Measurements from ENCODE around the gene SECISBP2. TPM values are rescaled to one million over a fixed set of nuclear protein-coding genes. Genes with fewer than 3 reads are reported as not detected.
"Not testable (repeated sequence)": the region's sequence is repeated elsewhere in the genome, so short reads cannot be mapped to it uniquely, and the experiment has no call there.

The SECISBP2 gene
- total and polyA plus RNA-seq, 2 of the 13 experiments (the other 11 are each of a cell fraction or from before 2014, with no cell fraction given), result 32.4 to 38.0 TPM

- BruUV-seq (replicated peaks), result no TSS peak
- Histone ChIP-seq H4K20me1 (ENCODE audit: insufficient read depth, low read length) (no peaks in the 10 kb centered on the region), H3K79me2 (ENCODE audit: insufficient read depth, low read length) (no peaks in the 10 kb centered on the region), H2AFZ (ENCODE audit: low read length) (no peak overlapping the region), H3K36me3 (replicated peaks in 1 of 2; ENCODE audit: control insufficient read depth in 1 of 2, insufficient read depth in 2 of 2, low read length in 2 of 2) (no peaks in the 10 kb centered on the region), H3K9ac (ENCODE audit: insufficient read depth, low read depth, low read length) (no peak overlapping the region), H3K4me3 (replicated peaks in 1 of 3; ENCODE audit: insufficient read depth in 1 of 3, low read depth in 2 of 3, low read length in 3 of 3) (no peak overlapping the region), H3K9me3 (ENCODE audit: low read length) (no peaks in the 10 kb centered on the region), H3K4me2 (ENCODE audit: low read depth, low read length) (no peak overlapping the region), H3K4me1 (ENCODE audit: insufficient read depth, low read length) (peaks cover 44% of the 10 kb centered on the region), H3K27me3 (ENCODE audit: control insufficient read depth in 1 of 2, insufficient read depth in 2 of 2, low read length in 2 of 2) (peaks cover 0 to 4% of the 10 kb centered on the region in 2 experiments; a peak in 1 of 5 replicates), H3K27ac (ENCODE audit: extremely low read length, insufficient read depth, low read length) (no peak overlapping the region)
- ATAC-seq (no peak), FAIRE-seq (no peak), DNase-seq (ENCODE audit: low spot score) (no peak)
- TF ChIP-seq E2F5 (CRISPR knock-in tag; conservative IDR thresholded peaks at IDR 0.05) (no peak), ARNT (IDR thresholded peaks at IDR 0.05) (no peak), ASH2L (IDR thresholded peaks at IDR 0.05; ENCODE audit: insufficient read length, low read depth, low read length) (no peak), MLXIP (CRISPR knock-in tag; IDR thresholded peaks at IDR 0.05; ENCODE audit: borderline replicate concordance) (no peak)
- WGBS (ENCODE audit: low lambda C conversion rate), result 83% methylated on average over 1 of the region's 8 CpGs
- in situ Hi-C loops (cut with HindIII; ENCODE audit: extremely low pct_ligation_motif_present, low pct_unique_long_range_greater_than_20kb) (no loop called here), intact Hi-C loops (cut with micrococcal nuclease; ENCODE audit: unreplicated experiment) (no loop called here)
- ChIA-PET POLR2A (interaction anchor here (1.3 kb wide), 1 partner anchor 12 kb away, joined by 3 read pairs; no protein-coding TSS in a partner anchor), CTCF (ENCODE audit: low intra/inter-chr PET ratio, low total read pairs) (no interaction called here)
Measured at GRCh38 chr9:89368978-89369377, 50.7 kb downstream of the SECISBP2 start.

GRCh38 chr9:89370593-89370992, 52.3 kb downstream of the SECISBP2 start:
- no TSS peak for BruUV-seq (replicated peaks)

GRCh38 chr9:89371791-89372190, 53.5 kb downstream of the SECISBP2 start:
- ATAC-seq; CTCF ChIA-PET (ENCODE audit: low intra/inter-chr PET ratio, low total read pairs): not testable (repeated sequence)
- peak; percentile 90 for FAIRE-seq

More at GRCh38 chr9:89370593-89370992, 52.3 kb downstream of the SECISBP2 start:
- in situ Hi-C loops (cut with HindIII; ENCODE audit: extremely low pct_ligation_motif_present, low pct_unique_long_range_greater_than_20kb), result no loop called here
- peaks cover 35% of the 10 kb centered on the region for H3K4me1 ChIP-seq (ENCODE audit: insufficient read depth, low read length)
- H3K4me2 ChIP-seq (ENCODE audit: low read depth, low read length), result no peak overlapping the region
- no peaks in the 10 kb centered on the region for H3K36me3 ChIP-seq (replicated peaks in 1 of 2; ENCODE audit: control insufficient read depth in 1 of 2, insufficient read depth in 2 of 2, low read length in 2 of 2)
- no peak overlapping the region for H3K27ac ChIP-seq (ENCODE audit: extremely low read length, insufficient read depth, low read length)
- no peak for FAIRE-seq
- intact Hi-C loops (cut with micrococcal nuclease; ENCODE audit: unreplicated experiment), result no loop called here
- no peak overlapping the region for H3K9ac ChIP-seq (ENCODE audit: insufficient read depth, low read depth, low read length)
- TF ChIP-seq SALL2 (CRISPR knock-in tag; IDR thresholded peaks at IDR 0.05) (no peak), MIXL1 (CRISPR knock-in tag; IDR thresholded peaks at IDR 0.05) (no peak), DDIT3 (CRISPR knock-in tag; IDR thresholded peaks at IDR 0.05) (no peak), ZBTB1 (CRISPR knock-in tag; IDR thresholded peaks at IDR 0.05; ENCODE audit: borderline replicate concordance) (no peak), NR2C2 (CRISPR knock-in tag; IDR thresholded peaks at IDR 0.05; ENCODE audit: borderline replicate concordance) (no peak), ZNF234 (CRISPR knock-in tag; conservative IDR thresholded peaks at IDR 0.05) (no peak), NCOA5 (CRISPR knock-in tag; IDR thresholded peaks at IDR 0.05) (no peak), MIER3 (CRISPR knock-in tag; IDR thresholded peaks at IDR 0.05; ENCODE audit: borderline replicate concordance) (no peak)
- no peak for ATAC-seq
- H3K79me2 ChIP-seq (ENCODE audit: insufficient read depth, low read length), result no peaks in the 10 kb centered on the region
- H3K4me3 ChIP-seq (replicated peaks in 1 of 3; ENCODE audit: insufficient read depth in 1 of 3, low read depth in 2 of 3, low read length in 3 of 3), result no peak overlapping the region
- 79% methylated on average over 6 of the region's 6 CpGs for WGBS (ENCODE audit: low lambda C conversion rate)
- no peak overlapping the region for H2AFZ ChIP-seq (ENCODE audit: low read length)
- H3K27me3 ChIP-seq (ENCODE audit: control insufficient read depth in 1 of 2, insufficient read depth in 2 of 2, low read length in 2 of 2), result peaks cover 0 to 6% of the 10 kb centered on the region in 2 experiments; a peak in 1 of 5 replicates
- no peaks in the 10 kb centered on the region for H3K9me3 ChIP-seq (ENCODE audit: low read length)
- DNase-seq (ENCODE audit: low spot score), result no peak
- CTCF ChIA-PET (ENCODE audit: low intra/inter-chr PET ratio, low total read pairs), result no interaction called here
- no peaks in the 10 kb centered on the region for H4K20me1 ChIP-seq (ENCODE audit: insufficient read depth, low read length)
- POLR2A ChIA-PET, result no interaction called here

More at GRCh38 chr9:89371791-89372190, 53.5 kb downstream of the SECISBP2 start:
- H3K9me3 ChIP-seq (ENCODE audit: low read length); H3K79me2 ChIP-seq (ENCODE audit: insufficient read depth, low read length); H2AFZ ChIP-seq (ENCODE audit: low read length); BruUV-seq (replicated peaks); H3K27ac ChIP-seq (ENCODE audit: extremely low read length, insufficient read depth, low read length); POLR2A ChIA-PET; H3K36me3 ChIP-seq (replicated peaks in 1 of 2; ENCODE audit: control insufficient read depth in 1 of 2, insufficient read depth in 2 of 2, low read length in 2 of 2); H3K4me2 ChIP-seq (ENCODE audit: low read depth, low read length); H3K4me3 ChIP-seq (replicated peaks in 1 of 3; ENCODE audit: insufficient read depth in 1 of 3, low read depth in 2 of 3, low read length in 3 of 3); in situ Hi-C loops (cut with HindIII; ENCODE audit: extremely low pct_ligation_motif_present, low pct_unique_long_range_greater_than_20kb); intact Hi-C loops (cut with micrococcal nuclease; ENCODE audit: unreplicated experiment); DNase-seq (ENCODE audit: low spot score); H4K20me1 ChIP-seq (ENCODE audit: insufficient read depth, low read length); H3K9ac ChIP-seq (ENCODE audit: insufficient read depth, low read depth, low read length): not testable (repeated sequence)
- Histone ChIP-seq H3K27me3 (ENCODE audit: control insufficient read depth in 1 of 2, insufficient read depth in 2 of 2, low read length in 2 of 2) (peaks cover 0 to 12% of the 10 kb centered on the region in 2 experiments; a peak in 1 of 5 replicates), H3K4me1 (ENCODE audit: insufficient read depth, low read length) (peaks cover 34% of the 10 kb centered on the region)
- WGBS (ENCODE audit: low lambda C conversion rate), result 81% methylated on average over 5 of the region's 5 CpGs
